Nucleus accumbens (tissue), 56 donors: ENCODE measurements around the gene RRN3.
"Not testable (repeated sequence)": the region's sequence is repeated elsewhere in the genome, so short reads cannot be mapped to it uniquely, and the experiment has no call there.

Experiments
- DNase-seq, 56 donors: peaks; one replicate each; lab custom pipeline; 2025; lab: John Stamatoyannopoulos, UW

Gene RRN3

GRCh38 chr16:15093955-15094827 is at the start of gene RRN3:
Gene RRN3, minus strand, starts transcription at chr16:15094272. Its CDS starts 39 bp downstream, at chr16:15094233.
- peak; percentile 37 to 95 (median 87) for DNase-seq

GRCh38 chr16:15143601-15144091 is 49.6 kb upstream of the RRN3 start:
- peak in 1 of 56 donors; percentile 22 for DNase-seq

- not testable (repeated sequence) for DNase-seq
Measured at GRCh38 chr16:15142891-15143600, 49.0 kb upstream of the RRN3 start.

GRCh38 chr16:15142107-15142890 is 48.2 kb upstream of the RRN3 start:
- not testable (repeated sequence) for DNase-seq

- no peak for DNase-seq
Measured at GRCh38 chr16:15141586-15141985, 47.5 kb upstream of the RRN3 start.

GRCh38 chr16:15140444-15141365 is 46.6 kb upstream of the RRN3 start:
- peak in 15 of 56 donors; percentile 7 to 58 (median 24) for DNase-seq

- DNase-seq = not testable (repeated sequence)
Measured at GRCh38 chr16:15137514-15137913, 43.4 kb upstream of the RRN3 start.

GRCh38 chr16:15135483-15136360 is 41.6 kb upstream of the RRN3 start:
- not testable (repeated sequence) for DNase-seq

- DNase-seq = not testable (repeated sequence)
Measured at GRCh38 chr16:15134752-15135482, 40.8 kb upstream of the RRN3 start.

- DNase-seq = not testable (repeated sequence)
Measured at GRCh38 chr16:15133554-15133953, 39.5 kb upstream of the RRN3 start.

GRCh38 chr16:15132719-15133428 is 38.8 kb upstream of the RRN3 start:
- not testable (repeated sequence) for DNase-seq

- not testable (repeated sequence) for DNase-seq
Measured at GRCh38 chr16:15130943-15131700, 37.0 kb upstream of the RRN3 start.

- not testable (repeated sequence) for DNase-seq
Measured at GRCh38 chr16:15130256-15130932, 36.3 kb upstream of the RRN3 start.

- DNase-seq = not testable (repeated sequence)
Measured at GRCh38 chr16:15127641-15128425, 33.8 kb upstream of the RRN3 start.
